NCI-H460 (cell line): ENCODE results near the gene ERBB4. TPM values are rescaled to one million over a fixed set of nuclear protein-coding genes. Genes with fewer than 3 reads are reported as not detected.

Source experiments
- DNase-seq: peaks from one replicate; pipeline ENCODE4 v3.0.0-alpha.2; 2016; ENCODE audit warnings: low read depth; ENCODE audit errors: extremely low read depth
- total RNA-seq: library from RNA; depleted of rRNA; stranded (reverse); fragments of >200 nt; shearing (Covaris generic); gene quantifications from 2 replicates; pipeline ENCODE4 v1.2.3, GENCODE V29; 2014

The ERBB4 gene
- total RNA-seq, 1 experiment from 2014 or later = 0.32 TPM

GRCh38 chr2:211396815-211397214, 1141.8 kb downstream of the ERBB4 start:
- DNase-seq = no peak

- no peak for DNase-seq
These were observed 1147.4 kb downstream of the ERBB4 start for GRCh38 chr2:211391189-211391567.

GRCh38 chr2:211390536-211391188, 1147.9 kb downstream of the ERBB4 start:
- no peak for DNase-seq

- DNase-seq = no peak
These were observed 1150.9 kb downstream of the ERBB4 start for GRCh38 chr2:211387734-211388133.

- no peak for DNase-seq
These were observed 1158.6 kb downstream of the ERBB4 start for GRCh38 chr2:211380041-211380440.

GRCh38 chr2:211376410-211376809, 1162.2 kb downstream of the ERBB4 start:
- DNase-seq = no peak

- DNase-seq = no peak
These were observed 1165.4 kb downstream of the ERBB4 start for GRCh38 chr2:211373203-211373602.

GRCh38 chr2:211371465-211371864, 1167.1 kb downstream of the ERBB4 start:
- DNase-seq = no peak

GRCh38 chr2:211368467-211368866, 1170.1 kb downstream of the ERBB4 start:
- DNase-seq = no peak

- no peak for DNase-seq
These were observed 1170.9 kb downstream of the ERBB4 start for GRCh38 chr2:211367711-211368110.

GRCh38 chr2:211367293-211367692, 1171.3 kb downstream of the ERBB4 start:
- no peak for DNase-seq

- DNase-seq = no peak
These were observed 1173.7 kb downstream of the ERBB4 start for GRCh38 chr2:211364911-211365310.

- no peak for DNase-seq
These were observed 1177.2 kb downstream of the ERBB4 start for GRCh38 chr2:211361383-211361782.

GRCh38 chr2:211359347-211359746, 1179.3 kb downstream of the ERBB4 start:
- no peak for DNase-seq

GRCh38 chr2:211358504-211358903, 1180.1 kb downstream of the ERBB4 start:
- no peak for DNase-seq

- DNase-seq = no peak
These were observed 1184.1 kb downstream of the ERBB4 start for GRCh38 chr2:211354481-211354880.

- DNase-seq = no peak
These were observed 1186.6 kb downstream of the ERBB4 start for GRCh38 chr2:211351987-211352386.

GRCh38 chr2:211349031-211349430, 1189.6 kb downstream of the ERBB4 start:
- DNase-seq = no peak

- no peak for DNase-seq
These were observed 1191.3 kb downstream of the ERBB4 start for GRCh38 chr2:211347328-211347727.

GRCh38 chr2:211344289-211344688, 1194.3 kb downstream of the ERBB4 start:
- DNase-seq = no peak

GRCh38 chr2:211333377-211333776, 1205.2 kb downstream of the ERBB4 start:
- no peak for DNase-seq

- DNase-seq = no peak
These were observed 1206.9 kb downstream of the ERBB4 start for GRCh38 chr2:211331736-211332135.

- DNase-seq = no peak
These were observed 1208.7 kb downstream of the ERBB4 start for GRCh38 chr2:211329882-211330281.
